ENCODE results near the gene ZNF552.
"Not testable (repeated sequence)": the region's sequence is repeated elsewhere in the genome, so short reads cannot be mapped to it uniquely, and the experiment has no call there.

The ZNF552 gene

GRCh38 chr19:57817976-57818375, 3.3 kb upstream of the ZNF552 start:
- DNase-seq: no peak

DNA sequence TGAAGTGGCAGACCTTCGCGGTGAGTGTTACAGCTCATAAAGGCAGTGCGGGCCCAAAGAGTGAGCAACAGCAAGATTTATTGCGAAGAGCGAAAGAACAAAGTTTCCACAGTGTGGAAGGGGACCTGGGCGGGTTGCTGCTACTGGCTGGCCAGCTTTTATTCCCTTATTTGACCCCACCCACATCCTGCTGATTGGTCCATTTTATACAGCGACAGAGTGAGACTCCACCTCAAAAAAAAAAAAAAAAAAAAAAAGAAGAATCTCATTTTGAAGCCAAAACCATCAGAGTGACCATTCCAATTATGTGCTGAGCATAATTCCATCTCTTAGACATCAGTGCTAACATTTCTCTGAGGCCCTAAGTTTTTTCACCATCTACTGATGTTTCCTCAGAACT, 1.9 kb upstream of the ZNF552 start:
- no peak for DNase-seq

GRCh38 chr19:57815247-57816075, 748 bp upstream of the ZNF552 start:
- peak; percentile 30 for DNase-seq

GRCh38 chr19:57813919-57814504, 701 bp downstream of the ZNF552 start:
- peak; percentile 45 for DNase-seq

DNA sequence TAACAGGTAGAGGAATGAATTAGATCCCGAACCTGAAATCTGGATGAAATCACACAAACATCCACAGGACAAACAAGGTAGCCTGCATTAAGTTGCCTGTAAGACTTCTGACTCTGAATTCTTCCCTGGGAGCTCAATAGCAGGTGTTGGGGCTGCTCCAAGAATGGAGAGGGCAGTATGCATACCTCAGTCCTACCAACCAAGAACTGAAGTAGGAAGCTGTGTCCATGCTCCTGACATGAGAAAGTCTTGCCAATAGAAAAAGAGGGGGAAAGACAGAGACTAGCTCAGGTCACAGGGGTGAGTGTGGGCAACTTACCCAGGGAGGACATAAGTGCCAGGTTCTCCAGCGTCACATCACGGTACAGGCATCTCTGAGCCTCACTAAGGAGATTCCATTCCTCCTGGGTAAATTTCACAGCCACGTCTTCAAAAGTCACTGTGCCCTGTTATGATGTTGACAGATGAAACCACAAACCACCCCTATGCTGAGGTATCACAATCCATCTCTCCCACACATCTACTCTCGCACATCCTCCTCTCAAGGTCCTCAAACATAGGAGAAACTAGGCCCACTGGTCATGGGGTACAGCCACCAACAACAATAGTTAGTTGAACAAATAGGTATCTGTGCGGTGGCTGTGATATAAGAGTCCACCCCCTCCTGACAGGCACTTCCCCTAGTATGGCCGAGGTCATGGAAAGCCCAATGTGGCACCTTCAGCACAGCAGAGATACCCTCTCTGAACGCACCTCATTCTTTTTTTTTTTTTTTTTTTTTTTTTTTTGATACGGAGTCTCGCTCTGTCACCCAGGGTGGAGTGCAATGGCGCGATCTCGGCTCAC, 1.5 kb downstream of the ZNF552 start:
- not testable (repeated sequence) for DNase-seq

DNA sequence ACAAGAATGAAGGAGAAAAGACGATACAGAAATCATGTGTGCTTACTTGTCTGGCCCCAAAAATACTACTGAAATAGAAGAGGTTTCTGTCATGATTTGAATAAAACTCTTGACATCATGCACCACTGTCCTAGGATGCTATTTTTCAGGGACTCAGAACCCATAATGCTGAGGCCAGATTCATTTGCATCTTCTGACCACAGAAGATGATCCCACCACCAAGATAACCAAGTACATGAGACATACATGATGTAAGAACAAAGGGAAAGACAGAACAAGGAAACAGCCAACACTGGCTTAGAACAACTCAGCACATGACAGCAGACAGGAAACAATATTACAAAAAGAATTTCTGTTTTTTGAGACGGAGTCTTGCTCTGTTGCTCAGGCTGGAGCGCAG, 2.5 kb downstream of the ZNF552 start:
- no peak for DNase-seq

DNA sequence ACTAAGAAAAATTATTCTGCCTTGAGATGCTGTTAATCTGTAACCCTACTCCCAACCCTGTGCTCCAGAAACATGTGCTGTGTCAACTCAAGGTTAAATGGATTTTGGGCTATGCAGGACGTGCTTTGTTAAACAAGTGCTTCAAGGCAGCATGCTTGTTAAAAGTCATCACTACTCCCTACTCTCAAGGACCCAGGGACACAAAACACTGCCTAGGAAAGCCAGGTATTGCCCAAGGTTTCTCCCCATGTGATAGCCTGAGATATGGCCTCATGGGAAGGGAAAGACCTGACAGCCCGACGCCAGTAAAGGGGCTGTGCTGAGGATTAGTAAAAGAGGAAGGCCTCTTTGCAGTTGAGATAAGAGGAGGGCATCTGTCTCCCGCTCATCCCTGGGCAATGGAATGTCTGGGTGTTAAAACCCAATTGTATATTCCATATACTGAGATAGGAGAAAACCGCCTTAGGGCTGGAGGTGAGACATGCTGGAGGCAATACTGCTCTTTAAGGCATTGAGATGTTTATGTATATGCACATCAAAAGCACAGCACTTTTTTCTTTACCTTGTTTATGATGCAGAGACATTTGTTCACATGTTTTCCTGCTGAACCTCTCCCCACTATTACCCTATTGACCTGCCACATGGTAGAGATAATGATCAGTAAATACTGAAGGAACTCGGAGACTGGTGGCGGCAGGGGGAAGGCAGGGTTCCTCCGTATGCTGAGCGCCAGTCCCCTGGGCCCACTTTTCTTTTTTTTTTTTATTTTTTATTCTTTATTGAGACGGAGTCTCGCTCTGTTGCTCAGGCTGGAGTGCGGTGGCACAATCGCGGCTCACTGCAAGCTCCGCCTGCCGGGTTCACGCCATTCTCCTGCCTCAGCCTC, 4.1 kb downstream of the ZNF552 start:
- not testable (repeated sequence) for DNase-seq

DNA sequence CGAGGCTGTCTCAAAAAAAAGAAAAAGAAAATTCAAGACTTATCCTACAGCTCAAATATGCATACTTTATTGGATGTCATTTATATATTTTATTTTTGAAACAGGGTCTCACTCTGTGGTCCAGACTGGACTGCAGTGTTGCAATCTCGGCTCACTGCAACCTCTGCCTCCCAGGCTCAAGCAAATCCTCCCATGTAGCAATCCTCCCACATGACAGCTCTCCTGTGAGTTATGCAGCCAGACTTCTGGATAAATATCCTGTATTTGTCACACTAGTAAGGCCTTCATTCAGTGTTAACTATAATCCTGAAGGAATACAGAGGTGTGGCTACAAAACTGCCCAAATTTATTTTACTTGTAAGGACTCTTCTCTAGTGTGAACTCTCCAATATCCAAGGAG, 7.2 kb downstream of the ZNF552 start:
- DNase-seq: no peak

DNA sequence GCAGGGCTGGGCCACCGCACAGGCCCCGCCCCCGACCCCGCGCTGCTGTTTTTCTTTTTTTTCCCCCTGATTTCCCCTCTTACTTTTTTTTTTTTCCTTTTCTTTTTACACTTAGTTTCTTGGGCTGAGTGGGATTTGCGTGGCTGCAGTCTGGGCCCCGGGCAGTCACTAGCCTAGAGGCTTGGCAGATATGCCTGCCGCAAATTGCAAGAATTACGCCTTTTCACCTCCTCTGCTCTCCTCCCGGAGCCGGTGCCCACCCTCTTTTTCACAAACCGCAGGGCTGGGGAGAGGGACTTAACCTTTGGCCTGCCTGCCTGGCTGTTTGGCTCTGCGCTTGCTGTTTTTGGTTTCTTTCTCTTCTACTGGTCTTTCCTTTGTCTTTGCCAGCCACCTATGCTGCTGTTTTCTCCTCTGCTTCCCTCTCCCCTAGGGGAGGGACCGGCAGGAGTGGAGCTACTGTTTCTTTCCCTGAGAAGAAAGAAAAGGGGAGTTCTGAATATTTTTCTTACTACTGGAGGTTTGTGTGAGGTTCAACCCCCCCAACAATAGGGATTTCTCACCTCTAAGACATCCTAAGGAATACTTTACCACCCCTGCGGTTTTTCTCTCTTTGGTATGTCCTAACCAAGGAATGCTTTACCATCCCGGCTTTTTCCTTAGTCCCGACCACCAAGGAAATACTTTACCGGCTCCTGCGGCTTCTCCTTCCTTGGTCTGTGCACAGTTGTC, 11.0 kb downstream of the ZNF552 start:
- peak; percentile 53 for DNase-seq

GRCh38 chr19:57803265-57803593, 11.5 kb downstream of the ZNF552 start:
- no peak for DNase-seq

DNA sequence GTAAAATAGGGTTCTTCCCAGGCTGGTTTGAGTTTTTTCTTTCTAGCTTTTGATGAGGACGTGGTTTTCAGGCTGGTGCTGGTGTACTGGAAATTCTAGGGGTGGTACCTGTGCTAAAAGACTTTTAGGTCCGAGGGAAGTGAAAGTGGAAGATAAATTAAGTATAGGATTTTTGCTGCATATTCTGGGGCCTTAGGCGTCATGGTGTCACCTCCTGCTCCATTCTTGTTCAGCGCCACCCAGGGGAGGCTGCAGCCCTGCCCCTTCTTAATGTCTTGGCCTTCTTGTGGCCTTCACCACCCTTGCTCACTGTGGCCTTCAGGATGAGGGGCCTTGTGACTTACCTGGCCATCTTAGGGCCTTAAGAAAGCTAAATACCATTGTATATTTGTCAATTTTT, 12.4 kb downstream of the ZNF552 start:
- DNase-seq: no peak

- DNase-seq: no peak
These were observed 14.0 kb downstream of the ZNF552 start for GRCh38 chr19:57800696-57801095.

DNA sequence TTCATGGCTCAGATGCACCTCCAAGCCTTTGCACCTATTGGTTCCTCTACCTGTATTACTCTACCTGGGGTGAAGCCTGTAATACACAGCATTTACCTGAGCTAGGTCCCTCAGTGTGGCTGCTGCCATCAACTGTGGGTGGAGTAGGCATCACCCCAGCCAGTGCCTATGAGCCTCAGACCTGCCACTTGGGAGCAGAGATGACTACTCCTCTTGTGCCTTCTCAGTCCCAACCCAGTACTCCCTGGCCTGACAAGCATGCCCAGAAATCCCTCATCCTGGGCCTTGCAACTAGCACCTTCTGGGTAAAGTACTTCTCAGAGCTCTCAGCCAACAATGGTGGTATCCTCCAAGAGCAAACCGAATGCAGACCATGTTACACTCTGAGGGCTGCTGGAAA, 18.1 kb downstream of the ZNF552 start:
- not testable (repeated sequence) for DNase-seq

DNA sequence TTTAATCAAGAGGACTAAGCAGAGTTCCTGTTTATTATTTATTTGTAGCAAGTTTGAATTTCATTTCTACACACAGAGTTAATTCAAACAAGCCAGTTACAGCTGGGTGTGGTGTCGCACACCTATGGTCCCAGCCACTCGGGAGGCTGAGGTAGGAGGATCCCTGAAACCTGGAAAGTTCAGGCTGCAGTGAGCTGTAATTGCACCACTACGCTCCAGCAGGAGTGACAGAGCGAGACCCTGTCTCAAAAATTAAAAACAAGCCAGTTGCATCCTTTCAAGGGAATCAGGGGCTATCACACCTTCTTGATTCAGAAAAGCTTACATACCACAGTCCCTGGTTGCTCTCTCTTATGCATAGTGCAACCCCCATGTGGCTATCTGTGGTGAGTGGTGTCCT, 25.4 kb downstream of the ZNF552 start:
- no peak for DNase-seq

DNA sequence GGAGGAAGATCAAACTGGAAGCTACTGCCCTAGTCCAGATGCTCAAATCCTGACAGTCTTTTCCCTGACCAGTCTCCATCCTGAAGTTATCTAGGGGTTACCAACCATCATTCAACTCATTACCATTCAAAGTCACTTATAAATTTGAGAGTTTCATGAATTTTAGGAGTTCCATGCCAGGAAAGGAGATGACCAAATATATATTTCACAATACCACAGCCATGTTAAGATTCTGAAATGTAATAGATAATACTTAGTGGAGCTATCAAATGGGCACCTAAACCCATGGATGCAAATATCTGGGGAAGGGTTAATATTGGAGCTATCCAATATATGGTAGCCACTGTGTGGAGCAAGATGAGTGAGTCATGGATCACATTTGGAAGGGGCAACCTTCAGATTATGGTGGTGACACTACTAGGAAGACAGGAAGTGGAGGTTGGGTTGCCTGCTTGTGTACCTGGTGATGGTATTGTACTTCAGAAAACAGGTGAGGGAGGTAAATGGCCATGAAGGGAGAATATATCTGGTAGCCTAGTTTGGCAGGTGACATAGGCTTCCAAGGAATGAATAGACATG, 26.5 kb downstream of the ZNF552 start:
- peak; percentile 22 for DNase-seq

- DNase-seq: no peak
These were observed 27.8 kb downstream of the ZNF552 start for GRCh38 chr19:57786906-57787305.

DNA sequence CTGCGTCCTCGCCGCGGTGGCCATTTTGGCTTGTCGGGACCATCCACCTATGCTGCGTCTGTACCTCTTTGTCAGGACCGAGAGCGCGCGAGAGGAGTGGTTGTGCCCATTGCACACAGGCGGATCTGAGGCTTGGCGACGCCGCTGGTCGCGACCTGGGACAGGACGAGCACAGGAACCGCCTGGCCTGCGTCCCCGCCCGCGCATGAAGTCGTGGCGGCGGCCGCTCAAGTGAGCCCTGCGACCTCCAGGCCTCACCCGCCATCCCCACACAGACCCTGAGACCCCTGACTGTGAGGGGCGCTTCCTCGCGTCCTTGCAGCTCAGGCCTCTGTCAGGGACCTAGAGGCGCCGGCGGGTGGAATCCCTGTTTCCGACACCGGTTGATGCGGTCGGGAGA, 28.4 kb downstream of the ZNF552 start:
- DNase-seq: no peak

- DNase-seq: no peak
These were observed 35.4 kb downstream of the ZNF552 start for GRCh38 chr19:57779220-57779845.

DNA sequence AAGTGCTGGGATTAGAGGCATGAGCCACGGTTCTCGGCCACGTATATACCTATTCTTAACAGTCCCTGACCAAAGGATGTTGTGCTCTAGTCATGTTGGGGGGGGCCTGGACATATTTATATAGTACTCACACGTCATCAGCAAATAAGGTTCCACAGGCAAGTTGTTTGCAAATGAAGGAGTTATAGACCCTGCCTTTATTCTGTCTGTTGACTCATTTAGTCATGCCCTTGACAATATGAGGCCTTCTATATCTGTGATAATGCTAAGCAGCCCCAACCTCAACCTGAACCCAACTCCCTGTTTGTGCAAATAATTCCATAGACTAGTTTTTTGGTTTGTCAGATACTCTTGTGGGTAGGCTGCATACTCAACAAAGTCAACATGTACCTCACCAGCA, 36.4 kb downstream of the ZNF552 start:
- DNase-seq: peak; percentile 97

DNA sequence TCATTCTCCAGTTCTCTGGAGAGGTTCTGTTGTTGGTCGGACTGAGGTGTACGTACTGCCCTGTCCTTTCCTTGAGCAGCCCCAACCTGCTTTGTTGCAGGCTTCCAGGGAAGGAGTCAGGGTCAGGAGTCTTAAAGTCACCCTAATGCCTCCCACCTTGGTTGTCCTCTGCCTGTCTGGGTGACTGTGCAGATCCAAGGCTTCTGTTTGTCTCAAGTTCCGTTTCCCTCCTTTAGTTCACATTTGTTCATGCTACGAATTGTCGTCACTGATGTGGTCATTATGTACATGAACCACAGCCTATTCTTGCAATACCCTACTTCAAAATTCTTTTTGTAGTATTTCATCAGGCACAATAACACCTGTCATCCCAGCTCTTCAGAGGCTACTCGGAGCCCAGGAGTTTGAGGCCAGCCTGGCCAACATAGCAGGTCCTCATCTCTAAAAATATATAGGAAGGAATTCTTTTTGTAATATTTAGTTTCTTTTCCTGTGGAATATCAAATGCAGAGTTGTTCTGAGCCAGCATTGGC, 37.9 kb downstream of the ZNF552 start:
- DNase-seq: peak; percentile 11

- DNase-seq: no peak
These were observed 41.2 kb downstream of the ZNF552 start for GRCh38 chr19:57773488-57773887.

All from DMS53 (cell line).